H1 (cell line): ENCODE measurements around the gene FAM181B. TPM values are rescaled to one million over a fixed set of nuclear protein-coding genes. Genes with fewer than 3 reads are reported as not detected.
A peak's percentile ranks its signal among the peaks of the same experiment; 100 is the strongest.

Experiments
- CTCF ChIA-PET: fragments of 300-600 bp; sonication (Branson Sonifier 250); formaldehyde crosslinking; loops from one replicate; lab custom pipeline; 2021; ENCODE audit not compliant: partially characterized antibody; lab: Charles Lee
- POLR2A ChIA-PET: fragments of 300-600 bp; sonication (Branson Sonifier 250); formaldehyde crosslinking; loops from one replicate; lab custom pipeline; 2021; ENCODE audit warnings: inconsistent platforms; ENCODE audit not compliant: partially characterized antibody; lab: Charles Lee
- DNase-seq, 2 experiments: peaks; one replicate each; pipeline versions ENCODE4 v3.0.0 to v3.0.0-alpha.2; 2010 to 2022; ENCODE audit warnings: low spot score in 2 of 2, low read depth in 1 of 2, mixed read lengths in 1 of 2
- FAIRE-seq: peaks from 2 replicates; lab custom pipeline; 2011; peaks lifted over from hg19 to GRCh38; lab: Jason Lieb, UNC
- H2AFZ ChIP-seq: 2 replicates; pipeline ENCODE4 v1.8.1; 2012; ENCODE audit warnings: low read length, inconsistent platforms
- H2AK5ac ChIP-seq: 2 replicates; pipeline ENCODE4 v1.6.1; 2013; ENCODE audit warnings: low read depth, low read length
- H2BK120ac ChIP-seq: replicated peaks from 2 replicates; pipeline ENCODE3; 2013; ENCODE audit warnings: low read depth, low read length, inconsistent platforms
- H2BK12ac ChIP-seq: 2 replicates; pipeline ENCODE4 v1.6.1; 2013; ENCODE audit warnings: low read depth, low read length
- H2BK15ac ChIP-seq: 2 replicates; pipeline ENCODE4 v1.6.1; 2013; ENCODE audit warnings: low read length
- H2BK20ac ChIP-seq: 2 replicates; pipeline ENCODE4 v1.6.1; 2013; ENCODE audit warnings: low read length
- H2BK5ac ChIP-seq: 2 replicates; pipeline ENCODE4 v1.6.1; 2013; ENCODE audit warnings: low read depth, low read length
- H3K14ac ChIP-seq: 2 replicates; pipeline ENCODE4 v1.6.1; 2013; ENCODE audit warnings: inconsistent platforms; ENCODE audit not compliant: insufficient read length
- H3K18ac ChIP-seq: 2 replicates; pipeline ENCODE4 v1.6.1; 2013; ENCODE audit warnings: low read length; ENCODE audit errors: extremely low read depth
- H3K23ac ChIP-seq: 2 replicates; pipeline ENCODE4 v1.6.1; 2013; ENCODE audit warnings: inconsistent platforms; ENCODE audit not compliant: insufficient read length
- H3K23me2 ChIP-seq: 2 replicates; pipeline ENCODE4 v1.6.1; 2013; ENCODE audit warnings: low read depth, low read length
- H3K27ac ChIP-seq: 2 replicates; pipeline ENCODE4 v1.6.1; 2011; ENCODE audit warnings: low read depth, low read length, inconsistent platforms
- H3K27me3 ChIP-seq, 4 experiments: replicated peaks in 1 of 4; 1 replicate in 1 of 4; 2 replicates in 3 of 4; pipeline versions ENCODE4 v1.6.1 to v1.8.1; 2011 to 2013; ENCODE audit warnings: low read length in 3 of 4, mild to moderate bottlenecking in 3 of 4, inconsistent platforms in 2 of 4, mixed read lengths in 2 of 4, moderate library complexity in 1 of 4; ENCODE audit not compliant: control insufficient read depth in 3 of 4, insufficient read depth in 3 of 4; ENCODE audit errors: extremely low read depth in 1 of 4
- H3K36me3 ChIP-seq, 4 experiments: 2 replicates each; pipeline versions ENCODE4 v1.6.1 to v1.8.1; 2011 to 2013; ENCODE audit warnings: mild to moderate bottlenecking in 4 of 4, low read length in 3 of 4, moderate library complexity in 2 of 4, control low read depth in 1 of 4, inconsistent platforms in 1 of 4; ENCODE audit not compliant: insufficient read depth in 4 of 4, control insufficient read depth in 2 of 4
- H3K4ac ChIP-seq: replicated peaks from 2 replicates; pipeline ENCODE3; 2013; ENCODE audit warnings: low read length, low read depth, mixed read lengths, inconsistent platforms; ENCODE audit not compliant: insufficient read length
- H3K4me1 ChIP-seq, 4 experiments: replicated peaks in 1 of 4; 1 replicate in 1 of 4; 2 replicates in 3 of 4; pipeline versions ENCODE4 v1.6.1 to v1.8.1; 2011 to 2013; ENCODE audit warnings: low read length in 3 of 4, inconsistent platforms in 2 of 4, mixed read lengths in 1 of 4; ENCODE audit not compliant: insufficient read depth in 4 of 4, control insufficient read depth in 3 of 4
- H3K4me2 ChIP-seq, 2 experiments: 2 replicates each; pipeline versions ENCODE4 v1.6.1 to v1.8.1; 2011 to 2013; ENCODE audit warnings: low read depth in 2 of 2, low read length in 2 of 2, control low read depth in 1 of 2, inconsistent platforms in 1 of 2, mild to moderate bottlenecking in 1 of 2; ENCODE audit not compliant: insufficient read depth in 1 of 2
- H3K4me3 ChIP-seq, 4 experiments: fragments of 200-600, 300-600 bp in 1 of 4; sonication (generic), shearing (Covaris generic), sonication (Bioruptor Twin) in 1 of 4; 2 replicates each; pipeline versions ENCODE4 v1.5.1 to v1.8.1; 2011 to 2016; ENCODE audit warnings: low read length in 4 of 4, low read depth in 3 of 4, control low read depth in 2 of 4, inconsistent platforms in 2 of 4, mild to moderate bottlenecking in 2 of 4, mixed read lengths in 1 of 4, moderate library complexity in 1 of 4; ENCODE audit not compliant: insufficient read depth in 2 of 4; ENCODE audit errors: extremely low read depth in 1 of 4
- H3K56ac ChIP-seq: replicated peaks from 2 replicates; pipeline ENCODE3; 2013; ENCODE audit warnings: low read depth, mild to moderate bottlenecking, mixed read lengths, low read length, inconsistent platforms; ENCODE audit not compliant: insufficient read length
- H3K79me1 ChIP-seq: 2 replicates; pipeline ENCODE4 v1.6.1; 2013; ENCODE audit warnings: low read depth, low read length, control low read depth
- H3K79me2 ChIP-seq, 2 experiments: 2 replicates each; pipeline versions ENCODE4 v1.6.1 to v1.8.1; 2012 to 2013; ENCODE audit warnings: low read length in 2 of 2, mild to moderate bottlenecking in 2 of 2, inconsistent platforms in 1 of 2; ENCODE audit not compliant: insufficient read depth in 2 of 2, control insufficient read depth in 1 of 2
- H3K9ac ChIP-seq, 4 experiments: replicated peaks in 1 of 4; 1 replicate in 1 of 4; 2 replicates in 3 of 4; pipeline versions ENCODE4 v1.6.1 to v1.8.1; 2011 to 2013; ENCODE audit warnings: low read depth in 3 of 4, low read length in 3 of 4, control low read depth in 2 of 4, mild to moderate bottlenecking in 2 of 4, moderate library complexity in 2 of 4, inconsistent platforms in 1 of 4; ENCODE audit errors: extremely low read depth in 1 of 4
- H3K9me3 ChIP-seq, 2 experiments: 2 replicates each; pipeline versions ENCODE4 v1.6.1 to v1.8.1; 2012 to 2013; ENCODE audit warnings: mild to moderate bottlenecking in 2 of 2, moderate library complexity in 2 of 2, control low read depth in 1 of 2, inconsistent platforms in 1 of 2, low read depth in 1 of 2, low read length in 1 of 2, mixed read lengths in 1 of 2; ENCODE audit not compliant: insufficient read depth in 2 of 2
- H4K20me1 ChIP-seq, 2 experiments: replicated peaks in 1 of 2; 2 replicates each; pipeline versions ENCODE3 to v1.8.1; 2011 to 2013; ENCODE audit warnings: inconsistent platforms in 2 of 2, low read length in 2 of 2, mild to moderate bottlenecking in 1 of 2; ENCODE audit not compliant: insufficient read depth in 2 of 2, control insufficient read depth in 1 of 2
- H4K5ac ChIP-seq: 2 replicates; pipeline ENCODE4 v1.6.1; 2013; ENCODE audit warnings: low read length, low read depth, mixed read lengths, inconsistent platforms; ENCODE audit not compliant: insufficient read length
- H4K8ac ChIP-seq: 2 replicates; pipeline ENCODE4 v1.8.0; 2013; ENCODE audit warnings: mild to moderate bottlenecking, moderate library complexity, low read length, inconsistent platforms; ENCODE audit not compliant: insufficient read depth; ENCODE audit errors: extremely low read depth
- H4K91ac ChIP-seq: replicated peaks from 2 replicates; pipeline ENCODE3; 2013; ENCODE audit warnings: low read length, mixed read lengths, inconsistent platforms; ENCODE audit not compliant: insufficient read length
- BRCA1 ChIP-seq: IDR thresholded peaks from 2 replicates; pipeline ENCODE4 v1.6.1; 2012; ENCODE audit warnings: low read depth, low read length, improper control_type of control experiment
- CTCF ChIP-seq, 3 experiments: IDR thresholded peaks; 1 replicate in 2 of 3; 2 replicates in 1 of 3; pipeline versions ENCODE4 v1.5.1 to v1.6.1; 2011; ENCODE audit warnings: low read length in 3 of 3, mild to moderate bottlenecking in 3 of 3, inconsistent platforms in 2 of 3, low read depth in 1 of 3, moderate library complexity in 1 of 3; ENCODE audit not compliant: insufficient read depth in 1 of 3; ENCODE audit errors: control extremely low read depth in 1 of 3
- KDM1A ChIP-seq: fragments of 200-600, 300-600 bp; sonication (generic); IDR thresholded peaks from 2 replicates; pipeline ENCODE4 v1.7.1; 2016; ENCODE audit warnings: mild to moderate bottlenecking, low read length, borderline replicate concordance
- RAD21 ChIP-seq, 2 experiments: IDR thresholded peaks in 1 of 2; conservative IDR thresholded peaks in 1 of 2; 2 replicates each; pipeline ENCODE4 v1.6.1; 2011; ENCODE audit warnings: low read depth in 2 of 2, low read length in 2 of 2, improper control_type of control experiment in 1 of 2, inconsistent platforms in 1 of 2, mild to moderate bottlenecking in 1 of 2, moderate library complexity in 1 of 2
- WGBS, 2 experiments: shearing (Covaris generic) in 1 of 2; methylation state at CpG; one replicate each; pipeline versions ENCODE4 v1.1.6 to v1.1.7; 2013 to 2015; ENCODE audit warnings: low lambda C conversion rate in 2 of 2, mixed read lengths in 2 of 2, inconsistent platforms in 1 of 2, low coverage in 1 of 2, missing lambda C conversion rate in 1 of 2; ENCODE audit not compliant: insufficient replicate concordance in 2 of 2, insufficient coverage in 1 of 2, insufficient read length in 1 of 2; ENCODE audit errors: extremely low coverage in 1 of 2, missing lambda C conversion rate in 1 of 2; 5-methylcytosine and 5-hydroxymethylcytosine counted together
- polyA plus RNA-seq, 7 experiments: library from polyadenylated mRNA; depleted of rRNA in 3 of 7; stranded (reverse) in 5 of 7; unstranded in 2 of 7; fragments of >200 nt in 5 of 7; fragments of 200-250 nt in 2 of 7; gene quantifications; 1 replicate in 5 of 7; 2 replicates in 1 of 7; 4 replicates in 1 of 7; pipeline versions ENCODE4 v1.2.1 to v1.2.3, GENCODE V29; 2011 to 2013; ENCODE audit warnings: missing spikeins in 2 of 7, mixed read lengths in 2 of 7
- total RNA-seq: library from RNA; stranded (reverse); fragmentation: NEBNext Ultra II Directional; extraction: Animal tissue kit (Norgen Biotek cat#: 25700); gene quantifications from 2 replicates; pipeline ENCODE4 v1.2.1, GENCODE V29; 2021

FAM181B gene
- total and polyA plus RNA-seq, 2 of the 8 experiments (the other 6 are each of a cell fraction or from before 2014, with no cell fraction given), result 0.21 to 0.37 TPM

GRCh38 chr11:82718307-82718706, 15.4 kb downstream of the FAM181B start:
- Histone ChIP-seq H3K4me1 (no peaks in the 10 kb centered on the region; a peak in 1 of 7 replicates), H2BK15ac (no peak overlapping the region), H2BK5ac (no peak overlapping the region), H2BK120ac (no peak overlapping the region), H3K4me3 (no peak overlapping the region), H3K9ac (no peak overlapping the region), H4K20me1 (no peaks in the 10 kb centered on the region), H3K4ac (no peak overlapping the region), H2BK20ac (no peak overlapping the region), H3K27ac (no peak overlapping the region), H3K23me2 (no peaks in the 10 kb centered on the region), H2AFZ (peak overlapping the region; percentile 65; the same call in 1 of the 2 replicates), H2AK5ac (no peak overlapping the region), H3K9me3 (no peaks in the 10 kb centered on the region), H3K4me2 (no peak overlapping the region), H3K18ac (no peak overlapping the region; the same call in 1 of the 2 replicates), H3K56ac (no peak overlapping the region), H3K79me2 (no peaks in the 10 kb centered on the region), H2BK12ac (no peak overlapping the region; the same call in 1 of the 2 replicates), H3K23ac (no peak overlapping the region), H4K91ac (no peak overlapping the region), H4K8ac (no peak overlapping the region; the same call in 1 of the 2 replicates), H3K14ac (no peak overlapping the region), H3K79me1 (no peaks in the 10 kb centered on the region), H4K5ac (no peak overlapping the region), H3K36me3 (no peaks in the 10 kb centered on the region), H3K27me3 (no peaks in the 10 kb centered on the region)
- FAIRE-seq, result peak; percentile 98
- TF ChIP-seq RAD21 (IDR thresholded peaks at IDR 0.05 in 1 of 2, conservative IDR thresholded peaks at IDR 0.05 in 1 of 2; ENCODE audit: low read depth in 2 of 2, low read length in 2 of 2) (peak; percentile 79 to 87), CTCF (IDR thresholded peaks at IDR 0.05; ENCODE audit: control extremely low read depth in 1 of 3, insufficient read depth in 1 of 3, low read depth in 1 of 3, low read length in 3 of 3) (peak in 2 of 3 experiments; percentile 76 to 80; a peak in 3 of 4 replicates), KDM1A (no peak), BRCA1 (no peak)
- 32% methylated on average over 5 of the region's 5 CpGs; no CpG with 5 or more reads in 1 of the 2 experiments for WGBS, 2 experiments
- ChIA-PET POLR2A (no interaction called here), CTCF (interaction anchor here (0.6 to 7.8 kb wide), 28 partner anchors 8 to 1099 kb away, joined by 3 to 53 read pairs (median 5); partner anchors contain the start of genes FAM181B and PRCP)
- DNase-seq, result peak in 1 of 2 experiments; percentile 54
